K562 (cell line): Measurements from ENCODE around the gene CLCNKB. TPM values are rescaled to one million over a fixed set of nuclear protein-coding genes. Genes with fewer than 3 reads are reported as not detected.

ENCODE experiments used
- CBFA2T2 ChIP-seq: fragments of 450-650 bp; conservative IDR thresholded peaks from 2 replicates; pipeline ENCODE4 v1.6.1; 2017; ENCODE audit warnings: mild to moderate bottlenecking
- CBFA2T3 ChIP-seq: fragments of 450-650 bp; IDR thresholded peaks from 2 replicates; pipeline ENCODE4 v1.6.1; 2017
- CBX8 ChIP-seq: fragments of 200-600 bp; sonication (generic); IDR thresholded peaks from 2 replicates; pipeline ENCODE4 v1.6.1; 2012; ENCODE audit warnings: borderline replicate concordance, mixed run types, low read depth, mild to moderate bottlenecking, moderate library complexity, mixed read lengths, low read length, control low read depth, inconsistent platforms; ENCODE audit not compliant: poor library complexity, severe bottlenecking; ENCODE audit errors: extremely low read depth
- CXXC5 ChIP-seq: fragments of 250-450 bp; sonication (Bioruptor Pico); IDR thresholded peaks from 2 replicates; pipeline ENCODE4 v1.8.0; 2022; ENCODE audit warnings: inconsistent platforms, mild to moderate bottlenecking, moderate library complexity
- E2F3 ChIP-seq: fragments of 250-450 bp; sonication (Bioruptor Pico); IDR thresholded peaks from 2 replicates; pipeline ENCODE4 v1.4.0; 2020; ENCODE audit warnings: mild to moderate bottlenecking
- HDAC1 ChIP-seq, 2 experiments: fragments of 450-650 bp; IDR thresholded peaks; 2 replicates each; pipeline ENCODE4 v1.6.1; 2016 to 2017; ENCODE audit warnings: inconsistent platforms in 1 of 2, mild to moderate bottlenecking in 1 of 2, moderate library complexity in 1 of 2
- L3MBTL2 ChIP-seq: fragments of 450-650 bp; IDR thresholded peaks from 2 replicates; pipeline ENCODE4 v1.6.1; 2016; ENCODE audit warnings: mild to moderate bottlenecking, moderate library complexity
- MED1 ChIP-seq: sonication (generic); formaldehyde crosslinking; IDR thresholded peaks from 2 replicates; pipeline ENCODE4 v1.8.1; 2023; ENCODE audit warnings: missing genetic modification reagents, borderline replicate concordance
- MYC ChIP-seq, 2 experiments: fragments of 250-450 bp in 1 of 2; sonication (Bioruptor Pico) in 1 of 2; IDR thresholded peaks; 2 replicates each; pipeline versions ENCODE4 v1.5.1 to v1.6.1; 2012 to 2021; ENCODE audit warnings: low read depth in 2 of 2, borderline replicate concordance in 1 of 2, improper control_type of control experiment in 1 of 2, low read length in 1 of 2, mild to moderate bottlenecking in 1 of 2, moderate library complexity in 1 of 2
- NR2F6 ChIP-seq: fragments of 450-650 bp; formaldehyde crosslinking; IDR thresholded peaks from 2 replicates; pipeline ENCODE4 v1.4.0; 2020; ENCODE audit warnings: mild to moderate bottlenecking
- NRF1 ChIP-seq, 2 experiments: fragments of 450-650 bp; IDR thresholded peaks in 1 of 2; conservative IDR thresholded peaks in 1 of 2; 2 replicates each; pipeline ENCODE4 v1.6.1; 2014; ENCODE audit warnings: mild to moderate bottlenecking in 2 of 2
- POLR2AphosphoS5 ChIP-seq: IDR thresholded peaks from 2 replicates; pipeline ENCODE4 v1.6.1; 2011; ENCODE audit warnings: mild to moderate bottlenecking, low read depth, low read length, moderate library complexity; ENCODE audit not compliant: control insufficient read depth, insufficient read depth
- SMAD4 ChIP-seq: fragments of 250-450 bp; sonication (Bioruptor Pico); conservative IDR thresholded peaks from 2 replicates; pipeline ENCODE4 v1.8.0; 2021; ENCODE audit warnings: inconsistent platforms, mild to moderate bottlenecking, moderate library complexity
- SUPT5H ChIP-seq: fragments of 450-650 bp; IDR thresholded peaks from 2 replicates; pipeline ENCODE4 v1.6.1; 2016
- ZBTB7A ChIP-seq: IDR thresholded peaks from 2 replicates; pipeline ENCODE4 v1.6.1; 2011; ENCODE audit warnings: low read depth, mild to moderate bottlenecking, low read length, moderate library complexity, borderline replicate concordance; ENCODE audit not compliant: control insufficient read depth
- ZNF316 ChIP-seq: fragments of 450-650 bp; IDR thresholded peaks from 2 replicates; pipeline ENCODE4 v1.6.1; 2016
- polyA plus RNA-seq, 8 experiments: library from polyadenylated mRNA; depleted of rRNA in 4 of 8; stranded (reverse) in 5 of 8; unstranded in 3 of 8; fragments of >200 nt; fragmentation: Nextera tagmentation in 2 of 8; fragmentation: Illumina TruSeq in 1 of 8; extraction: Ambion mirVana in 2 of 8; extraction: Trizol in 1 of 8; gene quantifications; 2 replicates each; pipeline versions ENCODE4 v1.2.1 to v1.2.3, GENCODE V29; 2011 to 2014; ENCODE audit warnings: inconsistent platforms in 1 of 8, missing spikeins in 1 of 8
- total RNA-seq, 7 experiments: library from RNA; depleted of rRNA in 6 of 7; stranded (reverse); fragments of >200 nt in 6 of 7; fragmentation: Illumina TruSeq in 2 of 7; extraction: Trizol in 2 of 7; gene quantifications; 2 replicates each; pipeline versions ENCODE4 v1.2.1 to v1.2.3, GENCODE V29; 2011 to 2021; ENCODE audit warnings: low replicate concordance in 1 of 7
- TF ChIP-seq, protein P1 (sequence below): sonication (generic); formaldehyde crosslinking; IDR thresholded peaks from 2 replicates; pipeline ENCODE4 v1.9.0; 2022; ENCODE audit warnings: mild to moderate bottlenecking, missing genetic modification reagents
- TF ChIP-seq, protein P2 (sequence below), 3 experiments: fragments of 200-800 bp in 1 of 3; sonication (Bioruptor generic) in 1 of 3; sonication (generic) in 1 of 3; formaldehyde crosslinking in 1 of 3; IDR thresholded peaks; 2 replicates each; pipeline versions ENCODE4 v1.6.1 to v1.8.0; 2016 to 2022; ENCODE audit warnings: mild to moderate bottlenecking in 2 of 3, missing compliant biosample characterization in 2 of 3, missing genetic modification characterization in 2 of 3, missing genetic modification reagents in 1 of 3
- TF ChIP-seq, protein P3 (sequence below): IDR thresholded peaks from 2 replicates; pipeline ENCODE4 v1.6.1; 2011; ENCODE audit warnings: borderline replicate concordance, low read depth, mild to moderate bottlenecking, moderate library complexity, low read length; ENCODE audit not compliant: insufficient read depth, poor library complexity, severe bottlenecking
- TF ChIP-seq, protein P4 (sequence below): fragments of 200-800 bp; sonication (Bioruptor generic); IDR thresholded peaks from 2 replicates; pipeline ENCODE4 v1.6.1; 2017; ENCODE audit warnings: missing genetic modification characterization, missing compliant biosample characterization

The CLCNKB gene
- total and polyA plus RNA-seq, 9 of the 15 experiments (the other 6 are each of a cell fraction or from before 2014, with no cell fraction given): 0.08 to 1.7 (median 0.64) TPM

DNA sequence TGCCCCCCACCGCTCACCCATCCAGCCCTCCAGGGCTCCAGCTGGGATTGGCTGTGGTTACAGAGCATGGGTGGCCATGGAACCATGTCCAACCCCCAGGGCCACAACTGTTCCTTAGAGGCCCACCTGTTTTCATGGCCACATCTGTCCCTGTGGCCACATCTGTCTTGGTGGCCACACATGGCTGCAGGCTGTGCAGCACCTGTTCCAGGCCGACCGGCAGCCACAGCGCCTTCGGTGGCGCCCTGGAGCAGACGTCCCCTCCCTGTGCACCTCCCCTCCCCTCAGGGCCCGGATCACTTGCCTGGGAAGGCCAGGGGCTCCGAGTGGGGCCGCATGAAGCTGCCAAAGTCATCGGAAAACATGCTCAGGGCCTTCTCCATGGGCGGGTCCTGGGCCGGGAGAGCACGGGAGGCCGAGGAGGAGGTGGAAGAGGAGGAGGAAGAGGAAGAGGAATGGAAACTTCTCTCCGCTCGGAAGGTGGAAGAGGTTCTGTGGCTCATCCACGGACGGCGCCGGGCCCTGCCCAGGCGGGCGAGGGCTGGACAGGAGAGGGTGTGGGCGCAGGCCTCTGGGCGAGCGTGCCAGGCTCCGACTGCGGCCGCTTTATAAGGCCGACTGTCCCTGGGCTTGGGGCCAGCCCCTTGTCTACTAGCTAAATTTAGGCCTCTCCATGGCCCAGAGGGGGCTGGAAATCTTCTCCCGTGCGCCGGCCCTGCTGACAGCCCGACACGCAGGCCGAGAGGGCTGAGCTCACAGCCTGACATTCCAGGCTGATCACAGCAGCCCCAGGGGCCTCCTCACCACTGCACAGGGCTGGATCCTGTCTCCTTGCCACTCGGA, 25.9 kb upstream of the CLCNKB start, which contains the start of gene HSPB7 (continued):
- TF ChIP-seq HDAC1 (IDR thresholded peaks at IDR 0.05) (peak in 1 of 2 experiments; percentile 39; a peak in 1 of 4 replicates), ZBTB7A (peak; percentile 59; the same call in 1 of the 2 replicates), L3MBTL2 (peak; percentile 34; the same call in 1 of the 2 replicates), CBX8 (no peak), MED1 (CRISPR knock-in tag) (no peak), CBFA2T2 (peak; percentile 73), CBFA2T3 (peak; percentile 74), SMAD4 (CRISPR knock-in tag) (0 out of 2 replicates have a peak, but pooled peaks have one; percentile 23), NRF1 (conservative IDR thresholded peaks at IDR 0.05 in 1 of 2, IDR thresholded peaks at IDR 0.05 in 1 of 2) (0 out of 4 replicates have a peak, but pooled peaks of 1 of the 2 experiments have one; percentile 16), NR2F6 (CRISPR knock-in tag) (no peak), CXXC5 (CRISPR knock-in tag) (no peak), E2F3 (CRISPR knock-in tag) (no peak), ZNF316 (no peak), MYC (IDR thresholded peaks at IDR 0.05; ENCODE audit: low read depth, low read length) (0 out of 2 replicates have a peak, but pooled peaks have one; percentile 18), MYC (CRISPR knock-in tag; IDR thresholded peaks at IDR 0.05; ENCODE audit: borderline replicate concordance, low read depth) (no peak), SUPT5H (no peak), POLR2AphosphoS5 (no peak)
- TF ChIP-seq, protein P1, sequence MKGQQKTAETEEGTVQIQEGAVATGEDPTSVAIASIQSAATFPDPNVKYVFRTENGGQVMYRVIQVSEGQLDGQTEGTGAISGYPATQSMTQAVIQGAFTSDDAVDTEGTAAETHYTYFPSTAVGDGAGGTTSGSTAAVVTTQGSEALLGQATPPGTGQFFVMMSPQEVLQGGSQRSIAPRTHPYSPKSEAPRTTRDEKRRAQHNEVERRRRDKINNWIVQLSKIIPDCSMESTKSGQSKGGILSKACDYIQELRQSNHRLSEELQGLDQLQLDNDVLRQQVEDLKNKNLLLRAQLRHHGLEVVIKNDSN: 0 out of 2 replicates have a peak, but pooled peaks have one; percentile 21
- TF ChIP-seq, protein P2, sequence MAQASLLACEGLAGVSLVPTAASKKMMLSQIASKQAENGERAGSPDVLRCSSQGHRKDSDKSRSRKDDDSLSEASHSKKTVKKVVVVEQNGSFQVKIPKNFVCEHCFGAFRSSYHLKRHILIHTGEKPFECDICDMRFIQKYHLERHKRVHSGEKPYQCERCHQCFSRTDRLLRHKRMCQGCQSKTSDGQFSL (CRISPR knock-in tag; IDR thresholded peaks at IDR 0.05): no peak
- TF ChIP-seq, protein P2 (tag; IDR thresholded peaks at IDR 0.05): no peak
- TF ChIP-seq, protein P3, sequence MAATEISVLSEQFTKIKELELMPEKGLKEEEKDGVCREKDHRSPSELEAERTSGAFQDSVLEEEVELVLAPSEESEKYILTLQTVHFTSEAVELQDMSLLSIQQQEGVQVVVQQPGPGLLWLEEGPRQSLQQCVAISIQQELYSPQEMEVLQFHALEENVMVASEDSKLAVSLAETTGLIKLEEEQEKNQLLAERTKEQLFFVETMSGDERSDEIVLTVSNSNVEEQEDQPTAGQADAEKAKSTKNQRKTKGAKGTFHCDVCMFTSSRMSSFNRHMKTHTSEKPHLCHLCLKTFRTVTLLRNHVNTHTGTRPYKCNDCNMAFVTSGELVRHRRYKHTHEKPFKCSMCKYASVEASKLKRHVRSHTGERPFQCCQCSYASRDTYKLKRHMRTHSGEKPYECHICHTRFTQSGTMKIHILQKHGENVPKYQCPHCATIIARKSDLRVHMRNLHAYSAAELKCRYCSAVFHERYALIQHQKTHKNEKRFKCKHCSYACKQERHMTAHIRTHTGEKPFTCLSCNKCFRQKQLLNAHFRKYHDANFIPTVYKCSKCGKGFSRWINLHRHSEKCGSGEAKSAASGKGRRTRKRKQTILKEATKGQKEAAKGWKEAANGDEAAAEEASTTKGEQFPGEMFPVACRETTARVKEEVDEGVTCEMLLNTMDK: peak; percentile 14
- TF ChIP-seq, protein P4, sequence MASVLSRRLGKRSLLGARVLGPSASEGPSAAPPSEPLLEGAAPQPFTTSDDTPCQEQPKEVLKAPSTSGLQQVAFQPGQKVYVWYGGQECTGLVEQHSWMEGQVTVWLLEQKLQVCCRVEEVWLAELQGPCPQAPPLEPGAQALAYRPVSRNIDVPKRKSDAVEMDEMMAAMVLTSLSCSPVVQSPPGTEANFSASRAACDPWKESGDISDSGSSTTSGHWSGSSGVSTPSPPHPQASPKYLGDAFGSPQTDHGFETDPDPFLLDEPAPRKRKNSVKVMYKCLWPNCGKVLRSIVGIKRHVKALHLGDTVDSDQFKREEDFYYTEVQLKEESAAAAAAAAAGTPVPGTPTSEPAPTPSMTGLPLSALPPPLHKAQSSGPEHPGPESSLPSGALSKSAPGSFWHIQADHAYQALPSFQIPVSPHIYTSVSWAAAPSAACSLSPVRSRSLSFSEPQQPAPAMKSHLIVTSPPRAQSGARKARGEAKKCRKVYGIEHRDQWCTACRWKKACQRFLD: no peak
